Adrenal gland (tissue), 12 donors: ENCODE measurements around the gene TM7SF3. TPM values are rescaled to one million over a fixed set of nuclear protein-coding genes. Genes with fewer than 3 reads are reported as not detected.

Experiments used
- DNase-seq, 7 donors: peaks; one replicate each; pipeline ENCODE4 v3.0.0-alpha.2; 2019 to 2020
- H3K27ac ChIP-seq, 5 donors: fragments of 200-600 bp; sonication (generic) in 4 of 5; 1 replicate in 3 of 5; 2 replicates in 2 of 5; pipeline versions ENCODE4 v1.5.1 to v1.8.0; 2016 to 2020; ENCODE audit warnings: mild to moderate bottlenecking in 1 of 5
- H3K27me3 ChIP-seq: fragments of 200-600 bp; 2 replicates; pipeline ENCODE4 v1.8.0; 2021
- H3K36me3 ChIP-seq, 2 donors: fragments of 200-600 bp; replicated peaks in 1 of 2; 1 replicate in 1 of 2; 2 replicates in 1 of 2; pipeline versions ENCODE4 v1.5.1 to v1.8.0; 2018 to 2022
- H3K4me1 ChIP-seq, 2 donors: fragments of 200-600 bp; replicated peaks in 1 of 2; 1 replicate in 1 of 2; 2 replicates in 1 of 2; pipeline versions ENCODE4 v1.5.1 to v1.8.0; 2018 to 2021
- H3K4me3 ChIP-seq, 4 donors: fragments of 200-600 bp; sonication (generic) in 3 of 4; one replicate each; pipeline ENCODE4 v1.5.1; 2016 to 2018
- H3K9me3 ChIP-seq, 3 donors: fragments of 200-600 bp; sonication (generic) in 1 of 3; replicated peaks in 1 of 3; 1 replicate in 2 of 3; 2 replicates in 1 of 3; pipeline versions ENCODE4 v1.5.1 to v1.8.0; 2016 to 2021
- POLR2A ChIP-seq, 2 donors: fragments of 450-650 bp; IDR thresholded peaks; one replicate each; pipeline ENCODE4 v1.6.1; 2017; ENCODE audit warnings: antibody characterized with exemption in 2 of 2, mild to moderate bottlenecking in 2 of 2, moderate library complexity in 1 of 2
- WGBS, 4 donors: extraction: QIAGEN DNeasy Blood & Tissue Kit in 2 of 4; methylation state at CpG; one replicate each; pipeline versions ENCODE4 v1.1.5 to v1.1.7; 2013 to 2017; 5-methylcytosine and 5-hydroxymethylcytosine counted together
- intact Hi-C, 2 donors: fragments of 100-400 bp; cut with DNase I; formaldehyde crosslinking; loops; one replicate each; pipeline versions ENCODE4 v1.14.1 to v1.15.0; 2022 to 2023
- polyA plus RNA-seq, 3 donors: library from polyadenylated mRNA; stranded (reverse); fragments of 200-250 nt in 2 of 3; fragments of 350-450 nt in 1 of 3; fragmentation: Illumina TruSeq in 1 of 3; extraction: RNeasy Lipid Tissue Mini Kit (QIAGEN cat#74804) in 1 of 3; gene quantifications; one replicate each; pipeline ENCODE4 v1.2.3, GENCODE V29; 2013 to 2014
- total RNA-seq, 9 donors: library from RNA; depleted of rRNA in 4 of 9; stranded (reverse); fragments of >200 nt in 4 of 9; fragments of 120-200 nt in 1 of 9; fragmentation: NEBNext Ultra II Directional in 1 of 9; extraction: Animal tissue kit (Norgen Biotek cat#: 25700) in 1 of 9; gene quantifications; one replicate each; pipeline versions ENCODE4 v1.1.0 to v1.2.4, GENCODE V29; 2013 to 2023
- TF ChIP-seq, protein P1 (sequence below), 6 experiments: fragments of 450-650 bp in 4 of 6; fragments of 200-600 bp in 2 of 6; sonication (generic) in 1 of 6; IDR thresholded peaks; 1 replicate in 5 of 6; 2 replicates in 1 of 6; pipeline versions ENCODE4 v1.5.1 to v1.8.0; 2016 to 2021; ENCODE audit warnings: antibody characterized with exemption in 6 of 6, mild to moderate bottlenecking in 2 of 6, moderate library complexity in 1 of 6
- donor health status: healthy with polysubstance abuse.
- donor health status: Bipolar disorder and iron deficiency.
- donor health status: DM: yes; HTN: yes; CAD: no.
- donor health status: DM: no; HTN: no; CAD: no.
- donor health status: DM: no; HTN: no; CAD: no.
- donor health status: DM: yes; HTN: yes; CAD: no.

Gene TM7SF3
- total and polyA plus RNA-seq, 12 donors: 12.3 to 197 (median 68.1) TPM

GRCh38 chr12:26997003-26997402 lies 17.2 kb downstream of the TM7SF3 start:
- no peaks in the 10 kb centered on the region for H3K27me3 ChIP-seq
- peaks cover 0 to 28% of the 10 kb centered on the region in 2 donors for H3K36me3 ChIP-seq
- WGBS, 4 donors: 83 to 98% (median 85%) methylated on average over 2 of the region's 2 CpGs

GRCh38 chr12:26995706-26996105 lies 18.5 kb downstream of the TM7SF3 start:
- 90 to 95% (median 94%) methylated on average over 2 of the region's 2 CpGs for WGBS, 4 donors
- peaks cover 0 to 32% of the 10 kb centered on the region in 2 donors for H3K36me3 ChIP-seq

More at GRCh38 chr12:26997003-26997402, 17.2 kb downstream of the TM7SF3 start:
- DNase-seq: no peak
- peak overlapping the region in 2 of 5 donors; percentile 20 to 45 for H3K27ac ChIP-seq
- no peak overlapping the region for H3K4me3 ChIP-seq
- no peaks in the 10 kb centered on the region for H3K4me1 ChIP-seq
- no peaks in the 10 kb centered on the region for H3K9me3 ChIP-seq
- TF ChIP-seq POLR2A (IDR thresholded peaks at IDR 0.05): no peak
- TF ChIP-seq, protein P1, sequence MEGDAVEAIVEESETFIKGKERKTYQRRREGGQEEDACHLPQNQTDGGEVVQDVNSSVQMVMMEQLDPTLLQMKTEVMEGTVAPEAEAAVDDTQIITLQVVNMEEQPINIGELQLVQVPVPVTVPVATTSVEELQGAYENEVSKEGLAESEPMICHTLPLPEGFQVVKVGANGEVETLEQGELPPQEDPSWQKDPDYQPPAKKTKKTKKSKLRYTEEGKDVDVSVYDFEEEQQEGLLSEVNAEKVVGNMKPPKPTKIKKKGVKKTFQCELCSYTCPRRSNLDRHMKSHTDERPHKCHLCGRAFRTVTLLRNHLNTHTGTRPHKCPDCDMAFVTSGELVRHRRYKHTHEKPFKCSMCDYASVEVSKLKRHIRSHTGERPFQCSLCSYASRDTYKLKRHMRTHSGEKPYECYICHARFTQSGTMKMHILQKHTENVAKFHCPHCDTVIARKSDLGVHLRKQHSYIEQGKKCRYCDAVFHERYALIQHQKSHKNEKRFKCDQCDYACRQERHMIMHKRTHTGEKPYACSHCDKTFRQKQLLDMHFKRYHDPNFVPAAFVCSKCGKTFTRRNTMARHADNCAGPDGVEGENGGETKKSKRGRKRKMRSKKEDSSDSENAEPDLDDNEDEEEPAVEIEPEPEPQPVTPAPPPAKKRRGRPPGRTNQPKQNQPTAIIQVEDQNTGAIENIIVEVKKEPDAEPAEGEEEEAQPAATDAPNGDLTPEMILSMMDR (IDR thresholded peaks at IDR 0.05): no peak
- intact Hi-C loops: no loop called here

GRCh38 chr12:26994109-26994508 lies 20.1 kb downstream of the TM7SF3 start:
- H3K4me1 ChIP-seq: no peaks in the 10 kb centered on the region
- no peak overlapping the region for H3K4me3 ChIP-seq
- intact Hi-C loops: no loop called here
- no peak overlapping the region for H3K27ac ChIP-seq
- no peaks in the 10 kb centered on the region for H3K9me3 ChIP-seq
- no peak for DNase-seq
- peaks cover 0 to 35% of the 10 kb centered on the region in 2 donors for H3K36me3 ChIP-seq
- H3K27me3 ChIP-seq: no peaks in the 10 kb centered on the region
- no peak for TF ChIP-seq POLR2A (IDR thresholded peaks at IDR 0.05)
- TF ChIP-seq, protein P1 (IDR thresholded peaks at IDR 0.05): no peak
- 74 to 81% (median 78%) methylated on average over 1 of the region's 1 CpG for WGBS, 4 donors

More at GRCh38 chr12:26995706-26996105, 18.5 kb downstream of the TM7SF3 start:
- Histone ChIP-seq H3K9me3 (no peaks in the 10 kb centered on the region), H3K4me3 (no peak overlapping the region), H3K27ac (no peak overlapping the region), H3K27me3 (no peaks in the 10 kb centered on the region), H3K4me1 (no peaks in the 10 kb centered on the region)
- no peak for DNase-seq
- intact Hi-C loops: no loop called here
- TF ChIP-seq, protein P1 (IDR thresholded peaks at IDR 0.05): no peak

DNA sequence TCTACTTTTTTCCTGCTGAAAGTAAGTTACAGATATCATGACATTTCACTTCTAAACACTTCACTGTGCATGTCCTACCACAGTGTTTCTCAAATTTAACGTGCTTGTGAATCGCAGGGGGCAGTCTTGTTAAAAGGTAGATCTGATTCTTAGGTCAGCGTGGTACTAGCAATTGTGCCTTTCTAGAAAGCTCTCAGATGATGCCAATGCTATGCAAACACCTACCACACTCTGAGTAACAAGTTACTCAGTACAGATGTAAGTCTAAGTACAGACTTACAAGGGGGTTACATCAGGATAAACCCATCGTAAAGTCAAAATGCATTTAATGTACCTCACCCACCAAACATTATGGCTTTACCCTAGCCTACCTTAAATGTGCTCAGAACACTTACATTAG lies 22.4 kb downstream of the TM7SF3 start:
- H3K36me3 ChIP-seq: peaks cover 0 to 33% of the 10 kb centered on the region in 2 donors

More for the DNA sequence above, 22.4 kb downstream of the TM7SF3 start:
- H3K4me3 ChIP-seq: no peak overlapping the region
- intact Hi-C loops: no loop called here
- H3K9me3 ChIP-seq: no peaks in the 10 kb centered on the region
- TF ChIP-seq, protein P1 (IDR thresholded peaks at IDR 0.05): no peak
- no peak for TF ChIP-seq POLR2A (IDR thresholded peaks at IDR 0.05)
- no peak overlapping the region for H3K27ac ChIP-seq
- WGBS, 4 donors: 91 to 98% (median 97%) methylated on average over 4 of the region's 4 CpGs
- no peak for DNase-seq
- H3K27me3 ChIP-seq: no peaks in the 10 kb centered on the region
- H3K4me1 ChIP-seq: peaks cover 11 to 15% of the 10 kb centered on the region in 2 donors
